ENCODE results near the gene AKIRIN2. TPM values are rescaled to one million over a fixed set of nuclear protein-coding genes. Genes with fewer than 3 reads are reported as not detected.
A peak's percentile ranks its signal among the peaks of the same experiment; 100 is the strongest.

Gene AKIRIN2
- total RNA-seq, 6 experiments from 2014 or later, result 10.6 to 25.3 (median 18.6) TPM

- H3K9me3 ChIP-seq, result no peaks in the 10 kb centered on the region
- no peaks in the 10 kb centered on the region for H3K36me3 ChIP-seq
- WGBS (ENCODE audit: insufficient coverage, low coverage, low lambda C conversion rate, missing lambda C conversion rate), result 2% methylated on average over 7 of the region's 7 CpGs
- intact Hi-C loops (cut with DNase I), result no loop called here
- TF ChIP-seq POLR2A (IDR thresholded peaks at IDR 0.05) (no peak), CTCF (IDR thresholded peaks at IDR 0.05) (no peak)
- no peaks in the 10 kb centered on the region for H3K27me3 ChIP-seq
- DNase-seq (no peak), ATAC-seq (peak; percentile 4 to 37 (median 16))
- H3K27ac ChIP-seq, result peak overlapping the region; percentile 99 to 100 (median 100)
- H3K4me3 ChIP-seq, result peak overlapping the region; percentile 32 to 90 (median 87)
- peaks cover 0 to 16% (median 0%) of the 10 kb centered on the region in 4 donors for H3K4me1 ChIP-seq
Measured at GRCh38 chr6:87702589-87702945, 534 bp upstream of the AKIRIN2 start.

GRCh38 chr6:87701344-87701675, 723 bp downstream of the AKIRIN2 start:
- DNase-seq (peak; percentile 53 to 66 (median 58)), ATAC-seq (peak in 1 of 4 donors; percentile 2)
- peak overlapping the region; percentile 99 to 100 (median 100) for H3K27ac ChIP-seq
- no peaks in the 10 kb centered on the region for H3K36me3 ChIP-seq
- TF ChIP-seq CTCF (IDR thresholded peaks at IDR 0.05) (no peak), POLR2A (IDR thresholded peaks at IDR 0.05) (no peak)
- H3K27me3 ChIP-seq, result no peaks in the 10 kb centered on the region
- WGBS (ENCODE audit: insufficient coverage, low coverage, low lambda C conversion rate, missing lambda C conversion rate), result 0% methylated on average over 34 of the region's 36 CpGs
- no peaks in the 10 kb centered on the region for H3K9me3 ChIP-seq
- intact Hi-C loops (cut with DNase I), result no loop called here
- H3K4me1 ChIP-seq, result peaks cover 0 to 22% (median 4%) of the 10 kb centered on the region in 4 donors
- peak overlapping the region; percentile 77 to 90 (median 87) for H3K4me3 ChIP-seq

GRCh38 chr6:87700397-87701343, 1.4 kb downstream of the AKIRIN2 start:
- WGBS (ENCODE audit: insufficient coverage, low coverage, low lambda C conversion rate, missing lambda C conversion rate), result 0% methylated on average over 16 of the region's 18 CpGs
- peak; percentile 42 to 51 (median 45) for ATAC-seq
- Histone ChIP-seq H3K27me3 (no peaks in the 10 kb centered on the region), H3K36me3 (no peaks in the 10 kb centered on the region), H3K4me1 (peaks cover 0 to 29% (median 7%) of the 10 kb centered on the region in 4 donors), H3K9me3 (no peaks in the 10 kb centered on the region), H3K27ac (peak overlapping the region; percentile 99 to 100 (median 100)), H3K4me3 (peak overlapping the region; percentile 77 to 90 (median 87))
- peak; percentile 36 to 61 (median 60) for DNase-seq
- intact Hi-C loops (cut with DNase I), result no loop called here
- TF ChIP-seq POLR2A (IDR thresholded peaks at IDR 0.05) (peak; percentile 40), CTCF (IDR thresholded peaks at IDR 0.05) (peak in 2 of 4 donors; percentile 4 to 10)

GRCh38 chr6:87699576-87699975, 2.5 kb downstream of the AKIRIN2 start:
- intact Hi-C loops (cut with DNase I), result no loop called here
- TF ChIP-seq POLR2A (IDR thresholded peaks at IDR 0.05) (no peak), CTCF (IDR thresholded peaks at IDR 0.05) (no peak)
- ATAC-seq (no peak), DNase-seq (no peak)
- Histone ChIP-seq H3K27ac (peak overlapping the region; percentile 99 to 100 (median 100)), H3K27me3 (no peaks in the 10 kb centered on the region), H3K9me3 (no peaks in the 10 kb centered on the region), H3K4me1 (peaks cover 0 to 38% (median 9%) of the 10 kb centered on the region in 4 donors), H3K36me3 (no peaks in the 10 kb centered on the region), H3K4me3 (peak overlapping the region; percentile 77 to 90 (median 87))
- WGBS (ENCODE audit: insufficient coverage, low coverage, low lambda C conversion rate, missing lambda C conversion rate), result 0% methylated on average over 4 of the region's 4 CpGs
